22Rv1 (cell line): ENCODE data around the gene ACAD10.

Source experiments
- CTCF ChIP-seq: fragments of 450-650 bp; IDR thresholded peaks from 2 replicates; pipeline ENCODE4 v1.5.1; 2017; ENCODE audit warnings: mild to moderate bottlenecking
- ZFX ChIP-seq: fragments of 450-650 bp; IDR thresholded peaks from 2 replicates; pipeline ENCODE4 v1.6.1; 2017; ENCODE audit warnings: antibody characterized with exemption, borderline replicate concordance

GRCh38 chr12:111733340-111733915 is 47.6 kb downstream of the ACAD10 start:
- TF ChIP-seq CTCF (no peak), ZFX (no peak)
